ENCODE data around the gene KLHL36.

Gene KLHL36

DNA sequence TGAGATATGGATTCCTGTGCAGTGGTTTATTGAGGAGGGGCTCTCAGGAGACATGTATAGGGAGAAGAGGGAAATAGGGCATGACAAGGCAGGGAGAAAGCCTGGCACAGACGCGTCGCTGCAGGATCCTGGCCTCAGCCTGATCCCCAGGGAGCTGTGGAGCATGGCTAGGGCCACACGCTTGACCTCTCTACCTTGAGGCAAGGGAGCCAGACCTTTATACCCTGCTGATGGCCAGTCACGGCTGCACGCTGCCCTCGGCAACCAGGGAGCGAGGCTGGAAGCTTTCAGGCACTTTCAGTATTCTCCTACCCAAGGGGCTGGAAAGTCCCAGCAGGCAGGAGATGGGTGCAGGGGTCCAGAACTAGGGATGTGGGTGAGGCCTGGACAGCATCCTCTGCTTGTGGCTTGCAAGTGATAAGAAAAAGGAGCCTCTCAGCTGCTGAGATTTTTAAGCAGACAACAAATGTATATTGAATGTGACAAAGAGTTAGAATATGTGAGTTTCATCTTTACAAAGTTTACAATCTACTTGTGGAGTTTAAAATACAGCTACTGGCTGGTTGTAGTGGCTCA is 10.0 kb upstream of the KLHL36 start:
- no peak for TF ChIP-seq JUND (IDR thresholded peaks at IDR 0.05; ENCODE audit: low read depth)
- in situ Hi-C loops (cut with HindIII; ENCODE audit: low pct_unique_long_range_greater_than_20kb, low sequenced_read_pairs) = no loop called here
- DNase-seq (ENCODE audit: low read depth in 1 of 2, low spot score in 1 of 2) = no peak

DNA sequence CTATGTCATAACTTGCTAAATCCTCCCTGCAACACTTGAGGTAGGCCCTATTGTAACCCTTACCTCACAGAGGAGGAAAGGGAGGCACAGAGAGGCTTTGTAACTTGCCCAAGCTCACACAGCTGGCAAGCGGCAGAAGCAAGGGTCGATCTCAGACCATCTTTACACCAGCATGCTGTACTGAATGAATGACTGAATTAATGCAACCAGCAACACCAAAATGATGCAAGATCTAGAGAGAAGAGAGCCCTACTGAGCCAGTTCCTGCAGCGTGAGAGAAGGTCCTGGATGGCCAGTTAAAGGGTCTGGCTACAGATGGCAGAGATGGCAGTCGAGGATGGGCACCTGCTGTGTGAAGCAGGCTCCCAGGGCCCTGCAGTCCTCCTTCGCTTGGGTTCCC is 8.2 kb upstream of the KLHL36 start:
- DNase-seq (ENCODE audit: low read depth in 1 of 2, low spot score in 1 of 2) = no peak
- TF ChIP-seq JUND (IDR thresholded peaks at IDR 0.05; ENCODE audit: low read depth) = no peak
- in situ Hi-C loops (cut with HindIII; ENCODE audit: low pct_unique_long_range_greater_than_20kb, low sequenced_read_pairs) = no loop called here

DNA sequence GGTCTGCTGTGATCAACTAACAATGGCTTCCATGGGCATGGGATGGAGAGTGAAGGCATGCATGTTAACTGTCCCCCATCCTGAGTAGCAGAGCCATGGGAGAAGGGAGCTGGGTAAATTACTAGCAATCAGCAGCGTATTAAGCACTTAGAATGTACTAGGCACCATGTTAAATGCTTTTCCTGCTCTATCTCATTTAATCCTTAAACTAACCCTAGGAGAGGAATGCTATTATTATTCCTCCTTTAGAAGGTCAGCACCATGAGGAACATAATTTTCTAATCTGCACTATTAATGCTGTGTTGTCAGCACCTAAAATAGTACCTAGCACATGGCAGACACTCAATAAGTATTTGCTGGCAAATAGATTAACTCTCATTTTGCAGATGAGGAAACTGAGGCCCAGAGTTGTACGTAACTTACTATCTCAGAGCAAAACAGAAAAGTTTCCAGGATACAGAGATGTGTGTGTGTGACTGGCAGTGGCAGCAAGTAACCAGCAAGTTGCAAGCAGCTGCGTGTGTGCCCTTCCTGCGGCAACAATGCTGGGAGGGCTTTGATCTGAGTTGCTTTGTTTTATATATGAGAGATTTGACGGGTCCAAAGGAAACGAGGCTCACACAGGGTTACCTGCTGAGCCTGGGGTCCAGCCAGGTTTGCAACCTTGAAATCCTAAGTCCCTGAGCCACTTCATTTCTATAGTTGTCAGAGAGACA is 6.5 kb upstream of the KLHL36 start:
- no peak for DNase-seq (ENCODE audit: low read depth in 1 of 2, low spot score in 1 of 2)
- TF ChIP-seq JUND (IDR thresholded peaks at IDR 0.05; ENCODE audit: low read depth) = no peak
- in situ Hi-C loops (cut with HindIII; ENCODE audit: low pct_unique_long_range_greater_than_20kb, low sequenced_read_pairs) = no loop called here

DNA sequence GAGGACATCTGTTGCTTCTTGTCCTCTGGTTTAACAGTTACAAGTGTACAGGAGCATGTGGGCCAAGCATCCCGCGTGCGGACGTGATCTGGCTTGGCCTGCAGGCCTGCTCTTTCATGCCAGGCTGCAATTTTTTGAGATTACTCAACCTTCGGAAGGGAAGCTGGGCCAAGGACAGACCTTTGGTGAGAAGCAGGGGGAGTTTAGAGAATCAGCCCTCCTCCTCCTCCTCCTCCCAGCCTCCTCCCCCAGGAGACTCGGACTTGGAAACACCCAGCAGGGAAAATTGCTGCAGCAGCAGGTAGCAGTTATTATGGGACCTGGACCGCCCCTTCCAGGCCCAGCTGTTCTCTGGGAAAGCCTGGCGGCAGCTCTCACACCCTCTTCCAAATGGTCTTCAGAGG is 5.1 kb upstream of the KLHL36 start:
- TF ChIP-seq JUND (IDR thresholded peaks at IDR 0.05; ENCODE audit: low read depth) = no peak
- in situ Hi-C loops (cut with HindIII; ENCODE audit: low pct_unique_long_range_greater_than_20kb, low sequenced_read_pairs) = no loop called here
- peak in 1 of 2 experiments; percentile 29 for DNase-seq (ENCODE audit: low read depth in 1 of 2, low spot score in 1 of 2)

DNA sequence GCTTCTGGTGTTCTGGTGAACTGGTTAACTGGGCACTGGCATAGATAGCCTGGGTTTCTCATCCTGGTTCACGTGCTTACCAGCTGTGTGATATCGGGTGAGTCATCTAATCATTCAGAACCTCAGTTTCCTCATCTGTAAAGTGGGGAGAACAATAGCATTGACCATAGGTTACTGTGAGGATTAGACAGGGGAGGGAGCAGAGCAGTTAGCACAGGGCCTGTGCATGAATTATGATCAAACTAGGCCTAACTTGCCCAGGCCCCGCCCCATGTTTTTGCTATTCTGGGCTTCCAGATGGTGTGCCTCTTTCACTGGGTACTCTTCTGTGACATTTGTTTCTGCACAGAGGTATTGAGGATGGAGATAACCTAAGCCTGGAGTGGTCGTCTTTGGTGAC is 4.6 kb upstream of the KLHL36 start:
- no peak for TF ChIP-seq JUND (IDR thresholded peaks at IDR 0.05; ENCODE audit: low read depth)
- DNase-seq (ENCODE audit: low read depth in 1 of 2, low spot score in 1 of 2) = no peak
- in situ Hi-C loops (cut with HindIII; ENCODE audit: low pct_unique_long_range_greater_than_20kb, low sequenced_read_pairs) = no loop called here

DNA sequence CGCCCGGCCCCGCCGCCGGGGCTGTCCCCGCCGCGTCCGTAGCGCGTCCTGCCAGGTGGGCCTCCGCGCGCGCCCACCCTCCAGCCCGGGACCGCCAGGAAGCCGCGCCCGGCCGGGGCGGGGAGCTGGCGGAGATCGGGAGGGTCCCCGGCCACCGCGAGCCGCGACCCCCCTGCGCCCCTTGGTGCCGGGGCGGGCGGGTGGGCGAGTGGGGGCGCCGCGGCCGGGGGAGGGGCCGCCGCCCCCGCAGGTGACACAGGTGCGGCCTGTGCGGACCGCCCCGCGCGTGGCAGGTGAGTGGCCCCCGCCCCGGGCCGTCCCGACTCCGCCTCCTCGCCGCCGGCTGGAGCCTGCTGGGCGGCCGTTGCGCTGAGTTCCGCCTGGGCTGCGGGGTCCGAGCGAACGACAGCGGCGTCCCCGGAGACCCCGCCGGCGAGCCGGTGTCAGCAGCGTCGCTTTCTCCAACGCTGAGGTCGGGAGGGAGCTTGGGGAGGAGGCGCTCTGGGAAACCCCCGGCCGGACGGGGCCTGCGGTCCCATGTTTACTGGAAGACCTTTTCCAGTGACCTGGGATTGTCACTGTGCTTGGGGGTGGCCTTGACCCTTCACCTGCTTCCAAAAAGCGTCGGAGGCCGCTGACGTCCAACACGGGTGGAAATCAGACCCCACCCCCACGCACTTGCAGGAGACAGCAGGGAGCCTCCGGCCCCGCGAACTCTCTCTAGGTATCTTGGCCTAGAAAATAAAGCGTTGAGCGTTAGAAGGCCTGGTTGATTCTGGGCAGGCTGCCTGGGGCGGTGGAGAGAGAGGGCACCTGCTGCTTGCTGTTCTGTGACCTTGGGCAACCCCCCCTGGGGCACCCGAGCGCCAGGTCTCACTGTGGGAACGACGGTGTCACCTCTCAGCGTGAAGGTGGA is 542 bp downstream of the KLHL36 start:
- in situ Hi-C loops (cut with HindIII; ENCODE audit: low pct_unique_long_range_greater_than_20kb, low sequenced_read_pairs) = no loop called here
- DNase-seq (ENCODE audit: low read depth in 1 of 2, low spot score in 1 of 2) = peak; percentile 54 to 95
- no peak for TF ChIP-seq JUND (IDR thresholded peaks at IDR 0.05; ENCODE audit: low read depth)

DNA sequence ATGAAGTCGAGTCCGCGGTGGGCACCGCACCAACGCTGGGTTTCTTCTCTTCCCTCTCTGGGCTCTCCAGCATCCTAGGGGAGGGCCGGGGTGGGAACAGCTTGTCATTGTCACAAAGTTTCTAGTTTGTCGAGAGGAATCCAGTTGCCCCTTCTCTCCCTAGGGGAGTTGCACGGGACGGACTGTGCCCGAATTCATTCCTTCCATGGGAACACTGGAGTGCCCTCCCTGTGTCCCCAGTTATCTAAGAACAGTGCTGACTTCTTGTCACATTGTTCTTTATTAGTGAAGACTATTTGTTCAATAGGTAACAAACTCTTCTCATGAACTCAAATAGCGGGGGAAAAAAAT is 1.2 kb downstream of the KLHL36 start:
- no peak for TF ChIP-seq JUND (IDR thresholded peaks at IDR 0.05; ENCODE audit: low read depth)
- in situ Hi-C loops (cut with HindIII; ENCODE audit: low pct_unique_long_range_greater_than_20kb, low sequenced_read_pairs) = no loop called here
- no peak for DNase-seq (ENCODE audit: low read depth in 1 of 2, low spot score in 1 of 2)

DNA sequence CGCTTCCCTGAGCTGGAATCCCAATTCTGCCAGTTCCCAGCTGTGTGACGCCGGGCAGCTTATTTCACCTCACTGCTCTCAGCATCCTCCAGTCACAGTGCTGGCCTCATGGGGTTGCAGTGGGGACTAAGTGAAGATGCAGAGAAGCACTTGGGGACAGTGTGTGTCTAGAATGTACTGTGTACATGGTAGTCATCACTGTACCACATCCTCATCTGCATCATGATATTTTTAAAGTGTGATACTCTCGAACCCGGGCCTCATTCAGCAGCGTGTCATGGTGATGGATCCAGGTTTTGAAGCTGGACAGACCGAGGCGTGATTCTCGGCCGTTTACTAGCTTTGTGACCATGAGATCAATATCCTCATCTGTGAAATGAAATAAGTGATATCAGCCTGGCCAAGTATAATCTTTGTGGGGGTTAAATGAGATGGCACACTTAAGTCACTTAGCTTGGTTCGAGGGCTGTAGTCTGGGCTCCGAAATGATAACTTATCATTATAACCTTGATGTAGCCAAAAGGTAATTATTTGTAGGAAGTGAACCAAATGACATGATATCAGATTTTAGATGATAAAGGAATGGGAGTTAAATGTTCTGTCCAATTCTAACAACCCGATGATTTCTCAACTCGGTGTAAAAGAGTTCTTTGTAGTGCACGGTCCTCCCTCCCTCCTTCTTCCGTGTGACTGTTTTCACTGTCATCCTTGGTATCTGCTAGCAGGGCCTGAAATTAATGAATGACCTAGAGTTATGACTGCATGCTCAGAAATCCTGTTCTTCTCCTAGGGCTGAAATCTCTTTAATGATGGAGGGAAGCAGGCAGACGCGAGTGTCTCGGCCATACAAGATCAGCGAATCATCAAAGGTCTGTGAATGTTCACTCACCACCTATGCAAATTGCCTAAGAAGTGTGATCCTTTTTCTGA is 2.0 kb downstream of the KLHL36 start:
- TF ChIP-seq JUND (IDR thresholded peaks at IDR 0.05; ENCODE audit: low read depth) = no peak
- in situ Hi-C loops (cut with HindIII; ENCODE audit: low pct_unique_long_range_greater_than_20kb, low sequenced_read_pairs) = no loop called here
- no peak for DNase-seq (ENCODE audit: low read depth in 1 of 2, low spot score in 1 of 2)

DNA sequence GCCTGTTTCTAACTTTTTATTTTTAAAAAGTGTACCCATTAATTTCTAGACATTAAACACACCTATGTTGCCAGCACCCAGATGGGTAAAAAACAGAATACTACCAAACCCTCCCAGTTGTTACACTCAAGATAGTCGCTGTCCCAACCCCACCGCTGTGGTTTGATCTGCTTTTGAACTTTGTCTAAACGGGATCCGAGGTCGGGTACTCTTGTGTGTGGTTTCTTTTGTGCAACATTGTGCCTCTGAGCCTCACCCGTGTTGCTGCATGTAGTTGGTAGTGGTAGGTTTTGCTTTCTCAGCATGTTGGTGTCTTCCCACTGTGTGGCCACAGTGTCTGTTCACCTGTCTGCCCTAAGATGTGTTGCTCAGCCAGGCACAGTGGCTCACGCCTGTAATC is 4.3 kb downstream of the KLHL36 start:
- no peak for DNase-seq (ENCODE audit: low read depth in 1 of 2, low spot score in 1 of 2)
- in situ Hi-C loops (cut with HindIII; ENCODE audit: low pct_unique_long_range_greater_than_20kb, low sequenced_read_pairs) = no loop called here
- TF ChIP-seq JUND (IDR thresholded peaks at IDR 0.05; ENCODE audit: low read depth) = no peak

DNA sequence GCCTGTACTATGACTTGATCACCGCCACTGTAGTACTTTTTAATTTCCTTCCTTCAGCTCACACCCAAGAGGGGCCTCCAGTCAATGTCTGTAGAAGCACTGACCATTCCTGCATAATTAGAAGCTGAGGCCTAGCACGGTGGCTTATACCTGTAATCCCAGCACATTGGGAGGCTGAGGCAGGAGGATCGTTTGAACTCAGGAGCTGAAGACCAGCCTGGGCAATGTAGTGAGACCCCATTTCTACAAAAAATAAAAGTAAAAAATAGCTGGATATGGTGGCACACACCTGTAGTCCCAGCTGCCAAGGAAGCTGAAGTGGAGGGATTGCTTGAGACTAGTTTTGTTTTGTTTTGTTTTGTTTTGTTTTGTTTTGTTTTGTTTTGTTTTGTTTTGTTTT is 5.9 kb downstream of the KLHL36 start:
- in situ Hi-C loops (cut with HindIII; ENCODE audit: low pct_unique_long_range_greater_than_20kb, low sequenced_read_pairs) = no loop called here
- no peak for TF ChIP-seq JUND (IDR thresholded peaks at IDR 0.05; ENCODE audit: low read depth)
- DNase-seq (ENCODE audit: low read depth in 1 of 2, low spot score in 1 of 2) = no peak

DNA sequence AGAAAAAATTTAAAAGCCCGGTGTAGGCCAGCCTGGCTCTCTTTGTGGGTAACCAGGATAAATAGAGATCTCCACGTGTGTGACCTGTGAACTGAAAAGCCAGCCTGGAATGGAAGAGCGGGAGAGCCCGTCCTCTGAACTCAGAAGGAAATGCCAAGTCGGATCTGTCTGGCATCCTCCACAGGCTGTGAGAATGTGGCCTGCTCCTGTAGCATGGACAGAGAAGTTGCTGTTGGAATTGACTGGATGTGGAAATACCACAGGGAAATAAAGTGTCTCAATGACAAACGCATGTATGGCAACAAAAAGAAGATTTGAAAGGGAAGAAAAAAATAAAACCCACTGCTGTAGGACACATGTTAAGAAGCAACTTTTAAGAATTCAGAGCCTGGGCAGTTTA is 6.7 kb downstream of the KLHL36 start:
- no peak for TF ChIP-seq JUND (IDR thresholded peaks at IDR 0.05; ENCODE audit: low read depth)
- in situ Hi-C loops (cut with HindIII; ENCODE audit: low pct_unique_long_range_greater_than_20kb, low sequenced_read_pairs) = no loop called here
- DNase-seq (ENCODE audit: low read depth in 1 of 2, low spot score in 1 of 2) = no peak

DNA sequence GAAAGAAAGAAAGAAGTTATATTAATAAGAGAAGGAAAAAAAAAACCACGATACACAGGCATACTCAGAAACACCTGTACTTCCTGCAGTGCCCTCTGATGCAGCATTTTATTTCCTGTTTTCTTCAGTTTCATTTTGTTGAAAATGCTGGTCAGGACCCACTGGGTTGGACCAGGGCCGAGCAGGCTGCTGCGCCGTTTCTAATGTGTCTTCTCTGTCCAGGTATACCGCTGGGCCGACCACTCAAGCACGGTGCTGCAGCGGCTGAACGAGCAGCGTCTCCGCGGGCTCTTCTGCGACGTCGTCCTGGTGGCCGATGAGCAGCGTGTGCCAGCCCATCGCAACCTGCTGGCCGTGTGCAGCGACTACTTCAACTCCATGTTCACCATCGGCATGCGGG is 8.3 kb downstream of the KLHL36 start:
- in situ Hi-C loops (cut with HindIII; ENCODE audit: low pct_unique_long_range_greater_than_20kb, low sequenced_read_pairs) = no loop called here
- no peak for DNase-seq (ENCODE audit: low read depth in 1 of 2, low spot score in 1 of 2)
- TF ChIP-seq JUND (IDR thresholded peaks at IDR 0.05; ENCODE audit: low read depth) = no peak

Measured in T47D (cell line).